Measurements from ENCODE around the gene SYNC. TPM values are rescaled to one million over a fixed set of nuclear protein-coding genes. Genes with fewer than 3 reads are reported as not detected.

The SYNC gene
- total and polyA plus RNA-seq, 2 donors (not counting 3 experiments of a cell fraction or from before 2014, with no cell fraction given) = 3.5 to 9.4 TPM

- dilution Hi-C loops (cut with MboI; ENCODE audit: extremely low pct_ligation_motif_present, low sequenced_read_pairs) = no loop called here
- H3K4me2 ChIP-seq (ENCODE audit: insufficient read depth, low read length) = peak overlapping the region; percentile 13
- H3K9me1 ChIP-seq (replicated peaks; ENCODE audit: control insufficient read depth, extremely low read depth, insufficient read depth, low read length) = no peaks in the 10 kb centered on the region
- peaks cover 13% of the 10 kb centered on the region for H3K4me1 ChIP-seq (ENCODE audit: control insufficient read depth, extremely low read depth, insufficient read depth, low read length)
- H3K9ac ChIP-seq (replicated peaks; ENCODE audit: extremely low read depth, insufficient read depth, low read length) = no peak overlapping the region
- peak overlapping the region; percentile 69 for H2AFZ ChIP-seq (ENCODE audit: low read depth, low read length)
- DNase-seq (ENCODE audit: low read depth, low spot score) (peak; percentile 84), FAIRE-seq (peak; percentile 95)
- CTCF ChIA-PET = interaction anchor here (1.1 to 4.6 kb wide), 4 partner anchors 9 to 50 kb away, joined by 4 to 33 read pairs (median 4); no protein-coding TSS in a partner anchor
- no peaks in the 10 kb centered on the region for H4K20me1 ChIP-seq (replicated peaks; ENCODE audit: control insufficient read depth, extremely low read depth, insufficient read depth, low read length)
- H3K9me3 ChIP-seq (replicated peaks; ENCODE audit: control insufficient read depth, insufficient read depth, low read length) = no peaks in the 10 kb centered on the region
- H3K79me2 ChIP-seq (ENCODE audit: control insufficient read depth, insufficient read depth, low read length) = no peaks in the 10 kb centered on the region
- TSS peak; percentile 57 for BruUV-seq (replicated peaks)
- H3K36me3 ChIP-seq (ENCODE audit: control insufficient read depth in 2 of 2, extremely low read depth in 1 of 2, insufficient read depth in 2 of 2, low read length in 2 of 2) = no peaks in the 10 kb centered on the region
- TF ChIP-seq GATA2 (IDR thresholded peaks at IDR 0.05; ENCODE audit: insufficient read depth, insufficient read length, low read depth, low read length) = peak; percentile 90
- TF ChIP-seq POLR2AphosphoS5 (IDR thresholded peaks at IDR 0.05; ENCODE audit: insufficient read depth, low read depth, low read length) = peak; percentile 89
- no peak for TF ChIP-seq CTCF (IDR thresholded peaks at IDR 0.05; ENCODE audit: extremely low read depth in 1 of 2, insufficient read depth in 1 of 2, low read depth in 1 of 2, low read length in 2 of 2)
- TF ChIP-seq JUN (IDR thresholded peaks at IDR 0.05; ENCODE audit: borderline replicate concordance, insufficient read depth, insufficient read length, low read depth) = peak; percentile 67
- peak; percentile 73 for TF ChIP-seq FOS (IDR thresholded peaks at IDR 0.05; ENCODE audit: borderline replicate concordance, insufficient read depth, low read length)
- intact Hi-C loops (cut with micrococcal nuclease) = loop anchor here (2.0 kb wide), 1 partner anchor 18 kb away; no protein-coding TSS in a partner anchor
- H3K4me3 ChIP-seq (replicated peaks in 1 of 3; ENCODE audit: insufficient read depth in 1 of 3, low read depth in 1 of 3, low read length in 3 of 3) = no peak overlapping the region
- POLR2A ChIA-PET = no interaction called here
- no peaks in the 10 kb centered on the region for H3K27me3 ChIP-seq (ENCODE audit: control insufficient read depth in 2 of 2, insufficient read depth in 2 of 2, low read length in 2 of 2)
- H3K27ac ChIP-seq (ENCODE audit: insufficient read depth, low read depth, low read length) = peak overlapping the region; percentile 67
These were observed 22.4 kb upstream of the SYNC start for GRCh38 chr1:32724678-32725614.
